Measurements from ENCODE around the gene ARHGAP23.
A peak's percentile ranks its signal among the peaks of the same experiment; 100 is the strongest.

Gene ARHGAP23

GRCh38 chr17:38463451-38463858 is 35.2 kb downstream of the ARHGAP23 start:
- H3K4me3 ChIP-seq (ENCODE audit: low read depth, low read length) = no peak overlapping the region

GRCh38 chr17:38464251-38464722 is 36.0 kb downstream of the ARHGAP23 start:
- H3K27ac ChIP-seq = peak overlapping the region; percentile 89
- in situ Hi-C loops (cut with HindIII; ENCODE audit: low pct_ligation_motif_present, low sequenced_read_pairs) = no loop called here
- H3K36me3 ChIP-seq (replicated peaks) = peaks cover 73% of the 10 kb centered on the region
- peak overlapping the region; percentile 15 for H3K4me3 ChIP-seq (ENCODE audit: low read depth, low read length)
- DNase-seq = no peak
- TF ChIP-seq, protein P1, sequence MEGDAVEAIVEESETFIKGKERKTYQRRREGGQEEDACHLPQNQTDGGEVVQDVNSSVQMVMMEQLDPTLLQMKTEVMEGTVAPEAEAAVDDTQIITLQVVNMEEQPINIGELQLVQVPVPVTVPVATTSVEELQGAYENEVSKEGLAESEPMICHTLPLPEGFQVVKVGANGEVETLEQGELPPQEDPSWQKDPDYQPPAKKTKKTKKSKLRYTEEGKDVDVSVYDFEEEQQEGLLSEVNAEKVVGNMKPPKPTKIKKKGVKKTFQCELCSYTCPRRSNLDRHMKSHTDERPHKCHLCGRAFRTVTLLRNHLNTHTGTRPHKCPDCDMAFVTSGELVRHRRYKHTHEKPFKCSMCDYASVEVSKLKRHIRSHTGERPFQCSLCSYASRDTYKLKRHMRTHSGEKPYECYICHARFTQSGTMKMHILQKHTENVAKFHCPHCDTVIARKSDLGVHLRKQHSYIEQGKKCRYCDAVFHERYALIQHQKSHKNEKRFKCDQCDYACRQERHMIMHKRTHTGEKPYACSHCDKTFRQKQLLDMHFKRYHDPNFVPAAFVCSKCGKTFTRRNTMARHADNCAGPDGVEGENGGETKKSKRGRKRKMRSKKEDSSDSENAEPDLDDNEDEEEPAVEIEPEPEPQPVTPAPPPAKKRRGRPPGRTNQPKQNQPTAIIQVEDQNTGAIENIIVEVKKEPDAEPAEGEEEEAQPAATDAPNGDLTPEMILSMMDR (IDR thresholded peaks at IDR 0.05; ENCODE audit: low read depth, low read length, missing control alignments) = no peak
- no peaks in the 10 kb centered on the region for H3K27me3 ChIP-seq (replicated peaks)

More at GRCh38 chr17:38463451-38463858, 35.2 kb downstream of the ARHGAP23 start:
- Histone ChIP-seq H3K36me3 (replicated peaks) (peaks cover 75% of the 10 kb centered on the region), H3K27ac (no peak overlapping the region), H3K27me3 (replicated peaks) (no peaks in the 10 kb centered on the region)
- TF ChIP-seq, protein P1 (IDR thresholded peaks at IDR 0.05; ENCODE audit: low read depth, low read length, missing control alignments) = no peak
- in situ Hi-C loops (cut with HindIII; ENCODE audit: low pct_ligation_motif_present, low sequenced_read_pairs) = no loop called here
- DNase-seq = no peak

DNA sequence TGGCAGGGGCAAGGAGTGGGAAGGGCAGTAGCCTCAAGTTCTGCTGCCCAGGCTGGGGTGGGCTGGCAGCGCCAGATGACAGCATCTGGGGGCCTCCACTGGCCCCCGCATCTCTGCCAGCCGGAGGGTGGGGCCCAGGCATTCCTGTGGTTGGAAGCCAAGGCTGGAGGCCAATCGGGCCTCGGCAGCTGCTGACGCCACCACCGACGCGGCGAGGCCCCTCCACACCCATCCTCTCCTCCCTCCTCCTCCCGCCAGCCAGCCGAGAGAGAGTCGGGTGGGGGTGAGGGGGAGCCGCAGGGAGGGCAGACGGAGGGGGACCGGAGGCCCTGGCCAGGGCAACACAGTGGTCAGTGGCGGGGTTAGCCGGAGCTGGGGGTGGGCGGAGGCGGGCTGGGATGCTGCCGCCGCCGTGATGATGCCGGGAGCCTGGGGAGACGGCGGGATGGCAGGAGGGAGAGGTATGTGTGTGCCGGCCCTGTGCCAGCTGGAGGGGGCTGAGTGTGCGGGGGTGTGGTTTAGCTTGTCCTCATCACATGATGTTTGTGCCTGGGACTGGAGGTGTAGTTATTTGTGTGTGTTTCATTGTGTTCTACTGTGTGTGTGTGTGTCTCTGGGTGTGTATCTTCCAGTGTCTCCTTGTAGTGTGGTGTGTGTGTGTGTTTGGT is 36.6 kb downstream of the ARHGAP23 start:
- Histone ChIP-seq H3K4me3 (ENCODE audit: low read depth, low read length) (peak overlapping the region; percentile 56), H3K27ac (peak overlapping the region; percentile 89), H3K36me3 (replicated peaks) (peaks cover 71% of the 10 kb centered on the region), H3K27me3 (replicated peaks) (no peaks in the 10 kb centered on the region)
- TF ChIP-seq, protein P1 (IDR thresholded peaks at IDR 0.05; ENCODE audit: low read depth, low read length, missing control alignments) = no peak
- DNase-seq = peak; percentile 86
- in situ Hi-C loops (cut with HindIII; ENCODE audit: low pct_ligation_motif_present, low sequenced_read_pairs) = no loop called here

GRCh38 chr17:38465391-38466345 is 37.4 kb downstream of the ARHGAP23 start:
- peak overlapping the region; percentile 56 for H3K4me3 ChIP-seq (ENCODE audit: low read depth, low read length)
- H3K27ac ChIP-seq = peak overlapping the region; percentile 89
- H3K27me3 ChIP-seq (replicated peaks) = no peaks in the 10 kb centered on the region
- H3K36me3 ChIP-seq (replicated peaks) = peaks cover 64% of the 10 kb centered on the region
- TF ChIP-seq, protein P1 (IDR thresholded peaks at IDR 0.05; ENCODE audit: low read depth, low read length, missing control alignments) = no peak
- DNase-seq = no peak
- in situ Hi-C loops (cut with HindIII; ENCODE audit: low pct_ligation_motif_present, low sequenced_read_pairs) = no loop called here

- Histone ChIP-seq H3K27me3 (replicated peaks) (no peaks in the 10 kb centered on the region), H3K4me3 (ENCODE audit: low read depth, low read length) (no peak overlapping the region), H3K36me3 (replicated peaks) (peaks cover 57% of the 10 kb centered on the region), H3K27ac (no peak overlapping the region)
- no peak for DNase-seq
- in situ Hi-C loops (cut with HindIII; ENCODE audit: low pct_ligation_motif_present, low sequenced_read_pairs) = no loop called here
- TF ChIP-seq, protein P1 (IDR thresholded peaks at IDR 0.05; ENCODE audit: low read depth, low read length, missing control alignments) = no peak
These were observed 38.4 kb downstream of the ARHGAP23 start for GRCh38 chr17:38466346-38467315.
